ENCODE results near the gene JADE2. TPM values are rescaled to one million over a fixed set of nuclear protein-coding genes. Genes with fewer than 3 reads are reported as not detected.

Gene JADE2
- total RNA-seq, 2 experiments from 2014 or later, result 120 to 124 TPM

DNA sequence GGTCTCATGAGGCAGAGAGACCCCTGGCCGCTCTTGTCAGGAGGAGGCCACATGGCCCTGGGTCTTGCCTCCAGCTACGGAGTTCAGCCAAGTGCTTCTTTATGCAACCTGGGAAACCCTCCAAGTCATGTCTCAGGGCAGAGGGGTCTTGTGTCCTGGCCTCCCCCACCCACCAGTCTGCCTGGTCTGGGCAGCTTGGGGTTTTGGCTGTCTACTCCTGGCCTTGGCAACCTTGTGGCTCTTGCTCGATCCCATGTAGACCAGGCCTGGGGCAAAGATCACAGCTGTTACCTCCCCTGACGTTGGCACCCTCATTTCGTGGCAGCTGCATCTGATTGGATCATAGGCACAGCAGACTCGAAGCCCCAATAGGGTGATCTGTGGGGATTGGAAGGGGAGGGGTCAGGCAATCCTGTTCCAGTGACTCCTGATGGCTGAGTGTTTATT lies 28.4 kb downstream of the JADE2 start:
- CTCF ChIA-PET, result interaction anchor here (0.5 to 3.2 kb wide), 6 partner anchors 10 to 142 kb away, joined by 3 to 11 read pairs (median 6); partner anchors contain the start of gene CDKN2AIPNL
- Mint-ChIP-seq H3K4me3 (no peak overlapping the region), H3K27me3 (no peaks in the 10 kb centered on the region), H3K9me3 (no peaks in the 10 kb centered on the region), H3K36me3 (ENCODE audit: low read depth) (peaks cover 82% of the 10 kb centered on the region), H3K27ac (peak overlapping the region; percentile 95), H3K4me1 (ENCODE audit: low read depth) (peaks cover 60% of the 10 kb centered on the region)
- POLR2A ChIA-PET, result interaction anchor here (1.0 to 3.1 kb wide), 4 partner anchors 9 to 182 kb away, joined by 4 to 29 read pairs (median 13); partner anchors contain the start of genes JADE2 and UBE2B
- intact Hi-C loops (cut with DNase I, micrococcal nuclease), result loop anchor here in 1 of 2 experiments (2.0 kb wide), 1 partner anchor 27 kb away; no protein-coding TSS in a partner anchor
- TF ChIP-seq, protein P1, sequence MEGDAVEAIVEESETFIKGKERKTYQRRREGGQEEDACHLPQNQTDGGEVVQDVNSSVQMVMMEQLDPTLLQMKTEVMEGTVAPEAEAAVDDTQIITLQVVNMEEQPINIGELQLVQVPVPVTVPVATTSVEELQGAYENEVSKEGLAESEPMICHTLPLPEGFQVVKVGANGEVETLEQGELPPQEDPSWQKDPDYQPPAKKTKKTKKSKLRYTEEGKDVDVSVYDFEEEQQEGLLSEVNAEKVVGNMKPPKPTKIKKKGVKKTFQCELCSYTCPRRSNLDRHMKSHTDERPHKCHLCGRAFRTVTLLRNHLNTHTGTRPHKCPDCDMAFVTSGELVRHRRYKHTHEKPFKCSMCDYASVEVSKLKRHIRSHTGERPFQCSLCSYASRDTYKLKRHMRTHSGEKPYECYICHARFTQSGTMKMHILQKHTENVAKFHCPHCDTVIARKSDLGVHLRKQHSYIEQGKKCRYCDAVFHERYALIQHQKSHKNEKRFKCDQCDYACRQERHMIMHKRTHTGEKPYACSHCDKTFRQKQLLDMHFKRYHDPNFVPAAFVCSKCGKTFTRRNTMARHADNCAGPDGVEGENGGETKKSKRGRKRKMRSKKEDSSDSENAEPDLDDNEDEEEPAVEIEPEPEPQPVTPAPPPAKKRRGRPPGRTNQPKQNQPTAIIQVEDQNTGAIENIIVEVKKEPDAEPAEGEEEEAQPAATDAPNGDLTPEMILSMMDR (IDR thresholded peaks at IDR 0.05), result no peak
- no peak overlapping the region for H3K4me3 ChIP-seq (ENCODE audit: low read length)
- no peak for ATAC-seq (ENCODE audit: poor library complexity)
- H3K27ac ChIP-seq (ENCODE audit: low read depth in 1 of 2, low read length in 2 of 2), result peak overlapping the region; percentile 77 to 92
- H3K27me3 ChIP-seq (ENCODE audit: control insufficient read depth in 1 of 2, insufficient read depth in 2 of 2, low read length in 2 of 2), result no peaks in the 10 kb centered on the region
- H3K9me3 ChIP-seq (ENCODE audit: control insufficient read depth in 1 of 2, insufficient read depth in 1 of 2, low read length in 2 of 2), result no peaks in the 10 kb centered on the region
- peaks cover 63% of the 10 kb centered on the region for H3K4me1 ChIP-seq (ENCODE audit: insufficient read depth, low read length)
- H3K36me3 ChIP-seq (ENCODE audit: insufficient read depth, low read length), result peaks cover 77% of the 10 kb centered on the region
- no peak for DNase-seq

DNA sequence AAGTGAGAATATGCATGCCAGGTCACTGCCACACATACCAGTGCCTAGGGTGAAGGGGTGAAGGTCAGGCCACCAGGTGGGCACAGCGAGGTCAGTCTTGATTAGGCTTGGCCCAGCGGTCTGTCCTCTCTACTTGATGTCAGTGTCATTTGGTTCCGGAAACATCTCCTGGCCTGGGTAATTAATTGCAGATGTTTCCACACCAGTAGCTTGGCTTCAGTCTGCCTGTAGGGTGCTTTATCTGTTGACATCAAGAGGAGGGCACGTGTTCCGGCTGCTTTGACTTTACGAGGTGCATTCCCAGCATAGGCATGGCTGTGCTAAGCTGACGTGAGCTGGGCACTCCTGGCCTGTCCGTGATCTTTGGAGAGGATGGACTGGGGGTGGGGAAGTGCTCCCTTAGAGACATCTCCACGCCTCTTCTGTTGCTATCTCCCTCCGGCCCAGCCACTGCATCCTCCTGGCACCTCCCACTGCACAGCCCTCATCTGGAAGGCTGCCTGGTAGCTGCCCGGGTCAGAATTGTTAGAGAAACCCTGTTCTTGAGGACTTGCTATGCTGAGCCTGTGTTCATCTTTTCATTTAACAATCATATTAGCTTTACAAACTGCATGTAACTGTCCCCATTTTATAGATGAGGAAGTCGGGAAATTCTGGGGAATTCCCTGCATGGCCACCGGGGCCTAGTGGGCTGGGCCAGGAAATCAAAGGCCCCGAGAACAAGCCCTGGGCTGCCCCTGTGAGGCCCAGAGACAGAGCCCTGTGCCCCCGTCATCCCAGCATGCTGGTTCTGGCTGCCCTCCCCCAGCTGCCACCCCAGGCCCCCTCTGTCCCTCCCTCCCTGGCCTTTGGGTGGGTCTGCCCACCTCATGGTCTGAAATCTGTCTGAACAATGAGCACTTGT lies 29.1 kb downstream of the JADE2 start:
- no peaks in the 10 kb centered on the region for H3K27me3 ChIP-seq (ENCODE audit: control insufficient read depth in 1 of 2, insufficient read depth in 2 of 2, low read length in 2 of 2)
- H3K4me3 ChIP-seq (ENCODE audit: low read length), result no peak overlapping the region
- DNase-seq (peak in 10 of 14 experiments; percentile 16 to 85 (median 25)), ATAC-seq (ENCODE audit: poor library complexity) (peak; percentile 49)
- H3K4me1 ChIP-seq (ENCODE audit: insufficient read depth, low read length), result peaks cover 62% of the 10 kb centered on the region
- peaks cover 78% of the 10 kb centered on the region for H3K36me3 ChIP-seq (ENCODE audit: insufficient read depth, low read length)
- POLR2A ChIA-PET, result interaction anchor here (0.7 to 3.1 kb wide), 7 partner anchors 10 to 328 kb away, joined by 3 to 29 read pairs (median 4); partner anchors contain the start of genes JADE2, PPP2CA and UBE2B
- H3K27ac ChIP-seq (ENCODE audit: low read depth in 1 of 2, low read length in 2 of 2), result peak overlapping the region; percentile 77 to 92
- intact Hi-C loops (cut with DNase I, micrococcal nuclease), result loop anchor here in 1 of 2 experiments (2.0 kb wide), 1 partner anchor 28 kb away; no protein-coding TSS in a partner anchor
- no peaks in the 10 kb centered on the region for H3K9me3 ChIP-seq (ENCODE audit: control insufficient read depth in 1 of 2, insufficient read depth in 1 of 2, low read length in 2 of 2)
- Mint-ChIP-seq H3K36me3 (ENCODE audit: low read depth) (peaks cover 83% of the 10 kb centered on the region), H3K27ac (peak overlapping the region; percentile 95), H3K4me3 (peak overlapping the region; percentile 30), H3K9me3 (no peaks in the 10 kb centered on the region), H3K4me1 (ENCODE audit: low read depth) (peaks cover 57% of the 10 kb centered on the region), H3K27me3 (no peaks in the 10 kb centered on the region)
- TF ChIP-seq, protein P1 (IDR thresholded peaks at IDR 0.05), result no peak
- CTCF ChIA-PET, result interaction anchor here (0.8 to 3.2 kb wide), 10 partner anchors 11 to 188 kb away, joined by 3 to 22 read pairs (median 5); partner anchors contain the start of genes CDKL3 and CDKN2AIPNL

- peak overlapping the region; percentile 77 to 92 for H3K27ac ChIP-seq (ENCODE audit: low read depth in 1 of 2, low read length in 2 of 2)
- H3K4me3 ChIP-seq (ENCODE audit: low read length), result no peak overlapping the region
- TF ChIP-seq, protein P1 (IDR thresholded peaks at IDR 0.05), result no peak
- peaks cover 80% of the 10 kb centered on the region for H3K36me3 ChIP-seq (ENCODE audit: insufficient read depth, low read length)
- H3K4me1 ChIP-seq (ENCODE audit: insufficient read depth, low read length), result peaks cover 54% of the 10 kb centered on the region
- intact Hi-C loops (cut with DNase I, micrococcal nuclease), result loop anchor here in 1 of 2 experiments (2.0 kb wide), 1 partner anchor 29 kb away; no protein-coding TSS in a partner anchor
- H3K4me1 Mint-ChIP-seq (ENCODE audit: low read depth), result peaks cover 50% of the 10 kb centered on the region
- peaks cover 84% of the 10 kb centered on the region for H3K36me3 Mint-ChIP-seq (ENCODE audit: low read depth)
- peak overlapping the region; percentile 95 for H3K27ac Mint-ChIP-seq
- H3K9me3 Mint-ChIP-seq, result no peaks in the 10 kb centered on the region
- DNase-seq (peak in 3 of 14 experiments; percentile 27 to 43 (median 35)), ATAC-seq (ENCODE audit: poor library complexity) (no peak)
- ChIA-PET POLR2A (interaction anchor here (0.6 to 3.1 kb wide), 12 partner anchors 8 to 581 kb away, joined by 3 to 29 read pairs (median 4); partner anchors contain the start of genes CDKN2AIPNL, JADE2, PPP2CA and UBE2B), CTCF (interaction anchor here (0.6 to 3.2 kb wide), 14 partner anchors 11 to 189 kb away, joined by 3 to 22 read pairs (median 5); partner anchors contain the start of genes CDKL3 and CDKN2AIPNL)
- no peaks in the 10 kb centered on the region for H3K27me3 Mint-ChIP-seq
- H3K4me3 Mint-ChIP-seq, result peak overlapping the region; percentile 80
- H3K27me3 ChIP-seq (ENCODE audit: control insufficient read depth in 1 of 2, insufficient read depth in 2 of 2, low read length in 2 of 2), result no peaks in the 10 kb centered on the region
- H3K9me3 ChIP-seq (ENCODE audit: control insufficient read depth in 1 of 2, insufficient read depth in 1 of 2, low read length in 2 of 2), result no peaks in the 10 kb centered on the region
Observed at GRCh38 chr5:134555223-134555889, 29.9 kb downstream of the JADE2 start.
